ENCODE data around the gene NDUFA8. TPM values are rescaled to one million over a fixed set of nuclear protein-coding genes. Genes with fewer than 3 reads are reported as not detected.

Gene NDUFA8
- polyA plus RNA-seq, 1 donor (not counting 4 experiments of a cell fraction or from before 2014, with no cell fraction given), result 105 TPM

GRCh38 chr9:122206118-122207046, 46.8 kb upstream of the NDUFA8 start:
- Histone ChIP-seq H3K79me2 (ENCODE audit: control insufficient read depth, insufficient read depth, low read length) (no peaks in the 10 kb centered on the region), H3K27ac (ENCODE audit: control insufficient read depth, insufficient read depth, low read length) (no peak overlapping the region), H3K27me3 (ENCODE audit: control insufficient read depth, extremely low read depth, insufficient read depth, low read length) (peaks cover 13% of the 10 kb centered on the region), H4K20me1 (ENCODE audit: control insufficient read depth, extremely low read depth, insufficient read depth, low read length) (no peaks in the 10 kb centered on the region), H3K36me3 (ENCODE audit: control insufficient read depth in 2 of 2, extremely low read depth in 1 of 2, insufficient read depth in 2 of 2, low read length in 2 of 2) (no peaks in the 10 kb centered on the region), H2AFZ (ENCODE audit: control insufficient read depth, low read length) (no peak overlapping the region), H3K4me1 (ENCODE audit: control insufficient read depth, extremely low read depth, insufficient read depth, low read length) (no peaks in the 10 kb centered on the region), H3K4me2 (ENCODE audit: control insufficient read depth, extremely low read depth, insufficient read depth, low read depth, low read length) (no peak overlapping the region), H3K9ac (ENCODE audit: control insufficient read depth, extremely low read depth, insufficient read depth, low read length) (no peak overlapping the region), H3K9me1 (ENCODE audit: control insufficient read depth, extremely low read depth, insufficient read depth, low read length) (no peaks in the 10 kb centered on the region), H3K4me3 (ENCODE audit: control insufficient read depth in 2 of 3, extremely low read depth in 1 of 3, insufficient read depth in 2 of 3, low read depth in 1 of 3, low read length in 3 of 3) (no peak overlapping the region), H3K9me3 (ENCODE audit: control insufficient read depth, low read depth, low read length) (no peaks in the 10 kb centered on the region)
- dilution Hi-C loops (cut with MboI; ENCODE audit: extremely low pct_ligation_motif_present, low sequenced_read_pairs), result no loop called here
- no peak for FAIRE-seq
- DNase-seq (ENCODE audit: low read depth, low spot score), result no peak
- TF ChIP-seq EZH2 (IDR thresholded peaks at IDR 0.05; ENCODE audit: low read length) (no peak), CTCF (optimal IDR thresholded peaks at IDR 0.05 in 1 of 3, IDR thresholded peaks at IDR 0.05 in 1 of 3, conservative IDR thresholded peaks at IDR 0.05 in 1 of 3; ENCODE audit: extremely low read depth in 1 of 3, insufficient read depth in 2 of 3, low read length in 3 of 3) (no peak)

- H3K9ac ChIP-seq (ENCODE audit: control insufficient read depth, extremely low read depth, insufficient read depth, low read length), result no peak overlapping the region
- no peaks in the 10 kb centered on the region for H3K79me2 ChIP-seq (ENCODE audit: control insufficient read depth, insufficient read depth, low read length)
- no peaks in the 10 kb centered on the region for H3K36me3 ChIP-seq (ENCODE audit: control insufficient read depth in 2 of 2, extremely low read depth in 1 of 2, insufficient read depth in 2 of 2, low read length in 2 of 2)
- DNase-seq (ENCODE audit: low read depth, low spot score) (no peak), FAIRE-seq (no peak)
- H4K20me1 ChIP-seq (ENCODE audit: control insufficient read depth, extremely low read depth, insufficient read depth, low read length), result no peaks in the 10 kb centered on the region
- no peaks in the 10 kb centered on the region for H3K4me1 ChIP-seq (ENCODE audit: control insufficient read depth, extremely low read depth, insufficient read depth, low read length)
- no peak for TF ChIP-seq EZH2 (IDR thresholded peaks at IDR 0.05; ENCODE audit: low read length)
- TF ChIP-seq CTCF (optimal IDR thresholded peaks at IDR 0.05 in 1 of 3, IDR thresholded peaks at IDR 0.05 in 1 of 3, conservative IDR thresholded peaks at IDR 0.05 in 1 of 3; ENCODE audit: extremely low read depth in 1 of 3, insufficient read depth in 2 of 3, low read length in 3 of 3), result no peak
- no peaks in the 10 kb centered on the region for H3K9me3 ChIP-seq (ENCODE audit: control insufficient read depth, low read depth, low read length)
- H3K27ac ChIP-seq (ENCODE audit: control insufficient read depth, insufficient read depth, low read length), result no peak overlapping the region
- H3K9me1 ChIP-seq (ENCODE audit: control insufficient read depth, extremely low read depth, insufficient read depth, low read length), result no peaks in the 10 kb centered on the region
- no peak overlapping the region for H3K4me2 ChIP-seq (ENCODE audit: control insufficient read depth, extremely low read depth, insufficient read depth, low read depth, low read length)
- no peak overlapping the region for H2AFZ ChIP-seq (ENCODE audit: control insufficient read depth, low read length)
- H3K27me3 ChIP-seq (ENCODE audit: control insufficient read depth, extremely low read depth, insufficient read depth, low read length), result peaks cover 11% of the 10 kb centered on the region
- dilution Hi-C loops (cut with MboI; ENCODE audit: extremely low pct_ligation_motif_present, low sequenced_read_pairs), result no loop called here
- no peak overlapping the region for H3K4me3 ChIP-seq (ENCODE audit: control insufficient read depth in 2 of 3, extremely low read depth in 1 of 3, insufficient read depth in 2 of 3, low read depth in 1 of 3, low read length in 3 of 3)
Observed at GRCh38 chr9:122205176-122205575, 45.6 kb upstream of the NDUFA8 start.
